GM19324 (cell line): ENCODE measurements around the gene CKAP2L.
"Not testable (repeated sequence)": the region's sequence is repeated elsewhere in the genome, so short reads cannot be mapped to it uniquely, and the experiment has no call there.

Experiments
- ATAC-seq: cut with Tn5 transposase; IDR thresholded peaks from one replicate; pipeline ENCODE4 v1.9.1; 2021; ENCODE audit warnings: mild to moderate bottlenecking, moderate library complexity; ENCODE audit not compliant: unreplicated experiment, low FRiP score

Gene CKAP2L

DNA sequence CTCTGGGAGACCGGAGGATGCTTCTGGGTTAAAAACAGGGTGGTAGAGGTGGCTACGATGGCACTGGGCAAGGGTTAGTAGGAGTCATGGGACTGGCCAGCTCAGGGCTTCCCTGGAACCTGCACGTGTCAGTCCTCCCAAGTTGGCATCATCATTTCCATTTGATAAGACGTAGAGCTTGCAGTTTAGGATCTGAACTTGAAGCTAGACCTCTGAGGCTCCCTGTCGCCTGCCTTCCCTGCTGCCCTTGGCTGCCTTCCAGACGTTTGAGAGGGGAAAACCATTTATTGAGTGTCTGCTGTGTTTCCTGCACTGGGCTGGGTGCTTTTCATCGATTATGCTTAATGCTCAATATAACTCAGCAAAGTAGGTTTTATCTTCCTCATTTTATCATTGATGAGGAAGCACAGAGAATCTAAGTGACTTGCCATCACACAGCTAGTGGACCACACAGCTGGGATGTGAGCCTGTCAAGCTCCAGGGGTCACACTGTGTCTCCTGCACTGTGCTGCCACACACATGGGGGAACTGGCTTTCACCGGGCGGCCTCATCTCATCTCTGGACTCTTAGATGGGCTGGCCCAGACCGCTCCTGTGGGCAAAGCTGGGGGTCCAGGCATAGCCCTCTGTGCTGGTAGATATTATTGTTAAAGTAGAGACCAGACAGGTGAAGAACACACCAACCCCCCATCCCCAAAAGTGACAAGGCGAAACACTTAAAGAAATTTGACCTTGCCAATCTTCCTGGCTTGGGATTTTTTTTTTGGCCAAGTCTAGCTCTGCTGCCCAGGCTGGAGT lies 35.8 kb downstream of the CKAP2L start:
- no peak for ATAC-seq

- no peak for ATAC-seq
Measured at GRCh38 chr2:112728029-112728362, 36.4 kb downstream of the CKAP2L start.

DNA sequence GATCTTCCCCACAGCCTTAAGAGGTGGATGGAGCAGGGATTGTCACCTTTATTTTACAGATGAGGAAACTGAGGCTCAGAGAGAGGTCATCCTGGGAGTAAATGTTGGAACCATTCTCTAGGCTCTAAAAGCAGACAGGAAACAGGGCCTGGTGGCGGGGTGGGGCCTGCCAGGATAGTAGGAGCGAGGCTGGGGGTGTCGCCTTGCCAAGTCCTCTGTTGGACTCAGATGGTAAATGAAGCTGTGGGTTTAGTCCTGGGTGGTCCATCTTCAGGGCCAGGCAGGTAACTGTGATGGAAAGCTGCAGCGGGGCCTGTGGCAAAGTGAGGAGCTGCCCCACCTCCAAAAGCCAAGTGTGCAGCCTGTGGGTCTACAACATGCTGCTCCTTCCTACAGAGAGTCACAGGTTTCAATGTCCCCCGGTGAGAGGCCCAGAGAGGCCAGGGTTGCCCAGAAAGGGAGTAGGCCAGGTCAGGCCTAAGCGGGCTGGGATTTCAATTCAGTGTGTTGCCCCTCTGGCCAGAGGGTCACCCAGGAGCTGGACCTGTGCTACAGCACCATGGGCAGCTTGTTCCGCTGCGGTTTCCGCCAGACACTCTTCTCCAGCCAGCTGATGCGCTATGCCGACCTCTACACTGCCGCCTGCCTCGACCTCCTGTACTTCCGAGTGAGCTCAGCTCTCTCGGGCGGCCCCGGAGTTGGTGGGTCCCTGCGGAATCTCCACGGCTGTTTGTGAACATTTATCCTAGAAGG lies 37.0 kb downstream of the CKAP2L start:
- ATAC-seq: no peak

DNA sequence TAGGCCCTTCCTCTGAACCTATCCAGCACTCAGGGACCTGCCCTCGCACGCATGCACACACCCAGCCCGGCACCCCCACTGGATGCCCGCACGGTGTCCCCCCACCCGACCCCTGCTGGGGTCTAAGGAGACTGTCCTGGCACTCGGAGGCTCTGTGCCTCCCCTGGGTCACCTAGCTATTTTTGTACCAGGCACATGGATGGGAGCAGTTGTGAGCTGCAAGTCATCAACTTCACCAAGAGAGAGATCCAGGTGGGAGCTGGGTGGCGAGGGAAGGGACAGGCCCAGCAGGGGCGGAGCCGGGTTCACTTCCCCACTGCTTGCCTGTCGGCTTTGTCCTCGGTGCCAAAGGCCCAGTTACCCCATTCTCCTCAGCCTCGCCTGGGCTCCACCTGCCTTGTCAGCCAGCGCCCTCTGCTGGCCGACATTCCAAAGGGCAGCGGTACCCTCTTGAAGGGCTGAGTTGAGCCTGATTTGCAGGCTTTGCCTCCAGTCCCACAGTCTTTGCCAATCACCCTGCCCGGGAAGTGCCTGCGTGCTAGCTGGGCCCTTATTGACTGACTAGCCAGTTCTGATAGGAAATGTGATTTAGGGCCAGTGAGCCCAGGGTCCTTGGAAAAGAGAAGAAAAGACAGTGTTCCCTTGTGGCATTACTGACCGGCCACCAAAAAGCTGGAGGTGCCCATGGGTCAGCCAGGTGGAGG lies 37.8 kb downstream of the CKAP2L start:
- peak; percentile 81 for ATAC-seq

DNA sequence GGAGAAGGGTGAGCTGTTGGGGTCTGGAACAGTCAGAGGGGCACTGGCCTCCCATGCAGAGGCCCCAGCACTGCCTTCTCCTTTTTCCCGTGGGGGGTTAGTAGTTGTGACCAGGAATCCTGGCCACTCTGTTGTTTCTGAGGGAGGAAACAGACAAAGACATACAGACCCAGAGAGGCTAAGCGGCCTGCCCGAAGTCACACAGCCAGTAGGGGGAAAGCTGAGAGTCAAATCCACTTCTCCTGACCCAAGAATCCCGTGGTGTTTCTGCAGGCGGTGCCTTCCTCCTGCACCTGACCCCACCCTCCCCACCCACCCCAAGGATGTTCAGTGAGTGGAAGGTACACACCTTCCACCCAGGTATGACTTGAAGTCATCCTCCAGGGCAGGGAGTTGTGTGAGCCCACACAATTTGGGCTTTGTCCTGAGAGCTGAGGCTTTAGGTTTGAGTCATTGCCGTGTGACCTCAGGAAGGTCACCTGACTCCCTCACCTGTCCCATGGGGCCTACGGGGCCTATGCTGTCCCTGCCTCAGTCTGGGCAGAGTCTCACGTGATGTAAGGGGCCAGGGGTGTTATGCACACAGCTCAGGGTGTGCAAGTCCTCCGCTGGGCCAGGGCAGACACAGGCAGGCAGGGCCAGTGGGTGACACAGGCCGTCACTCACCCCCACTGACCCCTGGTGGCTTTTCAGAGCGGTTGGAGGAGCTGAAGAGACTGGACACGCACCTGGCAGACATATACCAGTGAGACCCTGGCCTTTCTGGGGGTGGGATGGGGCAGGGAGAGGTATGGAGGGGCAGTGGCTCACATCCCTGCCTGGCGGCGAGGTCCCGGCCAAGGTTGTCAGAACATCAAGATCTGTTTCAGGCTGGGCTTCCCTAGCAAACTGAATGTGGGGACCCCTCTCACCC lies 38.6 kb downstream of the CKAP2L start:
- ATAC-seq: no peak

DNA sequence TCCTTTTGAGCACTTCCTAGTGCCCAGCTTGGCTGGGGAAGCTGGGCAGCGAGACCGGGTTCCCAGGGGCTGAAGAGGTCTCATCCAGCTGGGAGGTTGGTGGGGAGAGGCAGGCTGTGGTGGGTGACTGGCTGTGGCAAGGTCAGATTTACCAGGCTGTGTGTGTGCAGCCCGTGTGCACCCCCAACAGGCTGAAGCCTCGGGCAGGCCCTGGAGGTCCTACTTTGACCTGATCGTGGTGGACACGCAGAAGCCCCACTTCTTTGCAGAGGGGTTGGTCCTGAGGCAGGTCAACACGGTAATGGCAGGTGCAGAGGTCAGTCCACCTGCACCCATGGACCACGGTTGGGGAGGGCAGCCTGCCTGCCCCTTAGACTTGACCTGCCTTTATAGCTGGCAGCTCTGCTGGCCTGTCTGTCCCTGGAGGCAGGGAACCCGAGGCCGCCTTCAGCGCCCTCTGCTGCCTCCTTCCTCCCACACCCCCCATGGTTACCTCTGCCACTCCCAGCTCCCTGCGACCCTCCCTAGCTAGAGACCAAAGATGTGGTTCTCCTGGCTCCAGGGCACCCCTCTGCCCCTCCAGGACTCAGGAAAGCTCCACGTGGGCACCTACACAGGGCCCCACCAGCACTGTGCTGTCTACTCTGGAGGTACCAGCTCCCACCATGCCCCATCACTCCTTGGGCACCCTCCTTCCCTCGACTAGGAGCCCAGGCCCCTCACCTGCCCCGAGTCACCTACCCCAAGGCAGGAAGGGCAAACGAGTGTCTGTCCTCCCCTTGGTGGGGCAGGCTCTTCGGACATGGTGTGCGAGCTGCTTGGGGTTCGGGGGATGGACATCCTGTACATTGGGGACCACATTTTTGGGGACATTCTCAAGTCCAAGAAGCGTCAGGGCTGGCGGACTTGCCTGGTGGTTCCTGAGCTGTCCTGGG lies 39.6 kb downstream of the CKAP2L start:
- ATAC-seq: no peak

DNA sequence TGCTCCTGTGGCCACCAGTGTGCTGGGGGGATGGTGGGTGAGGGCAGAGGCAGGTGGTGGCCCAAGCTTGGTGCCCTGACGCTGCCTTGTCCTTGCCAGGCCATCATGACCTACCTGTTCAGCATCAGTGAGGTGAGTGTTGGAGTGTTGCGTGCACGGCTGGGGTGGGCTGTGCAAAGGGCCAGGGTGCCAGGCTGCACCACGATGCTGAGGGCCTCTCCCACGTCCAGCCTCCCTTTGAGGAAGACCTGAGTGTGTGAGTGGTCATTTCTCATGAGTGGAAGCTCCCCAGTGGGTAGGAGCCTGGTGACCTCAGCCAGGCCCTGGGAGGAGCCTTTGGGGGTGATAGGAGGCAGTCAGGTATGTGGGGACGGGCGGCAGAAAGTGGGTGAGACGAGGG lies 40.4 kb downstream of the CKAP2L start:
- no peak for ATAC-seq

DNA sequence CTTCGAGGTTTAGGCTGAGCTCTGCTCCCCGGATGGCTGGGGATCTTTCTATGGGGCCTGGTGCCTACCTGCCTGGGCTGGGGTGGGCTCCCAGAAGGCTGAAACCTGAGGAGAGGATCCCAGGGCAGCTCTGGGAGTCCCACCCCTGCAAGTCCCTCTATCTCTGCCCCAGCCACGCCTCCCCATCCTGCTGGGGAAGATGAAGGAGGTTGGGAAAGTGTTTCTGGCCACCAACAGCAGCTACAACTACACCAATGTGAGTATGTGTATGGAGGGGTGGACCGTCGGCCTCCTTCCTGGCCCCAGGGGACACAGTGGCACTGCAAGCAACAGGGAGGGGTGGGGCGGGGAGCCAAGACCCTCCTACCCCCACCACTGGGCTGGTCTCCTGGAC lies 40.9 kb downstream of the CKAP2L start:
- no peak for ATAC-seq

GRCh38 chr2:112722816-112723546 lies 41.4 kb downstream of the CKAP2L start:
- ATAC-seq: no peak

- no peak for ATAC-seq
Measured at GRCh38 chr2:112721819-112722522, 42.4 kb downstream of the CKAP2L start.

DNA sequence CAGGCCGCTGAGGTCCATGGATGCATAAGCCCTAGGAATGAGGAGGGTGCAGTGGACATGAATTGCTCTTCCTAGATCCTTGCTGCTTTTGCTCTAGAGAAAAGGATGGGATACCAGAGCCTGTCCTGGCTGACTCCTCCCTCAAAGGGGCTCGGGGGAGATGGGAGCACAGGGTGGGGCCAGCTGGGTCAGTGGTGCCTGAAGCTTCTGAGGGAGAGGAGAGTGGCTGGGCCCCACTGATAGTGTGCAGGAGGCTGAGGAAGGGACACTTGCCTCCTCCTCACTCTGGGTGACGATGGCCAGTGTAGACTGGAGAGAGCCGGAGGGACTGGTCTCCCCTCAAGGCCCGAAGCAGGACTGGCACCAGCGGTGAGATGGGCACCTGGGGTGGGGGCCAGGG lies 43.6 kb downstream of the CKAP2L start, which contains the start of gene NT5DC4:
NT5DC4 (plus strand) TSS at position 236 of the 400 bp plus-strand sequence; CDS start at position 296, 60 bp downstream.
- no peak for ATAC-seq

GRCh38 chr2:112718863-112719370 lies 45.5 kb downstream of the CKAP2L start:
- ATAC-seq: no peak

DNA sequence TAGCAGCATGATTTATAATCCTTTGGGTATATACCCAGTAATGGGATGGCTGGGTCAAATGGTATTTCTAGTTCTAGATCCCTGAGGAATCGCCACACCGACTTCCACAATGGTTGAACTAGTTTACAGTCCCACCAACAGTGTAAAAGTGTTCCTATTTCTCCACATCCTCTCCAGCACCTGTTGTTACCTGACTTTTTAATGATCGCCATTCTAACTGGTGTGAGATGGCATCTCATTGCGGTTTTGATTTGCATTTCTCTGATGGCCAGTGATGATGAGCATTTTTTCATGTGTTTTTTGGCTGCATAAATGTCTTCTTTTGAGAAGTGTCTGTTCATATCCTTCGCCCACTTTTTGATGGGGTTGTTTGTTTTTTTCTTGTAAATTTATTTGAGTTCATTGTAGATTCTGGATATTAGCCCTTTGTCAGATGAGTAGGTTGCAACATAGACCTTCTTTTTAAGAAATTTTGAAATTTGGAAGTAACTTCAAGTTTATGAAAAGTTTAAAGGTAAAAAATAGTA lies 47.5 kb downstream of the CKAP2L start:
- not testable (repeated sequence) for ATAC-seq

DNA sequence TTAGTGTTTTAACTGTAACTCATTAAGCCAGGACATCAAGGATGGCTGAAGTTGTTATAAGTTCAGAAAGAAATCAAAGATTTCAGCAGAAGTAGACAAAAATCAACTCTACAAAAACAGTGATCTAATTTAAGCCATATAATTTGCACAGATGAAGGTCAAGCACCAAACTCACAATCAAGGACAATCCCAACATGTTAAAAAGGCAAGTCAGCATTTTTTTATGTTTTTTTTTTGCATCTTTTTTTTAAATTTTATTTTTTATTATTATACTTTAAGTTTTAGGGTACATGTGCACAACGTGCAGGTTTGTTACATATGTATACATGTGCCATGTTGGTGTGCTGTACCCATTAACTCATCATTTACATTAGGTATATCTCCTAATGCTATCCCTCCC lies 48.3 kb downstream of the CKAP2L start:
- ATAC-seq: not testable (repeated sequence)

DNA sequence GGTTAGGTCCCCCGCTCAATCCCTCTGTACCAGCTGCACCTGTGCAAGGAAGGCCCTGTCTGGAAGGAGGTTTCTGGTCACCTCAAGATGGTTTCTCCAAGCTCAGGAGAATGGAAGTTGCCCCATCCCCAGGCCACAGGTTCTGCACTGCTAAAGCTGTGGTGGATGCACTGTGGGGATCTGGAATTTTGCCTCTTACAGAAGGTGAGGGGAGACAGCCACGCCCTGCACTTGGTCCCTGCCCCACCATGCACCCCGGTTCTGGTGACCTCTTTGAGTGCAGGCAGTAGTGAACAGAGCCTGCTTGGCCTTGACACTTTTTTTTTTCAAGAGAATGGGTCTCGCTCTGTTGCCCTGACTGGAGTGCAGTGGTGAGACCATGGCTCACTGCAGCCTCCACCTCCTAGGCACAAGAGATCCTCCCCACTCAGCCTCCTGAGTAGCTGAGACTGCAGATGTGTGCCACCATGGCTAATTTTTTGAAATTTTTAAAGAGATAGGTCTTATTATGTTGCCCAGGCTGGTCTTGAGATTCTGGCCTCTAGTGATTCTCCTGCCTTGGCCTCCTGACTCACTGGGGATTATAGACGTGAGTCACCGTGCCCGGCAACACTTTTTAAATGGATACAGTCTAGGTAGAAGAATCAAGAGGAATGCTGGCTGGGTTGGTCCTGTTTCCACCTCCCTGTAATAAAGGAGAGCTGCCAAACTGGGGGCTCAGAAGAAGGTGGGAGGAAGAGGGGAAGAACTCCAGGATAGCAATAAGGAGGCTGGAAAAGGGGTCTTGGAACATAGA lies 49.4 kb downstream of the CKAP2L start:
- ATAC-seq: no peak

GRCh38 chr2:112714331-112714730 lies 50.1 kb downstream of the CKAP2L start:
- no peak for ATAC-seq

DNA sequence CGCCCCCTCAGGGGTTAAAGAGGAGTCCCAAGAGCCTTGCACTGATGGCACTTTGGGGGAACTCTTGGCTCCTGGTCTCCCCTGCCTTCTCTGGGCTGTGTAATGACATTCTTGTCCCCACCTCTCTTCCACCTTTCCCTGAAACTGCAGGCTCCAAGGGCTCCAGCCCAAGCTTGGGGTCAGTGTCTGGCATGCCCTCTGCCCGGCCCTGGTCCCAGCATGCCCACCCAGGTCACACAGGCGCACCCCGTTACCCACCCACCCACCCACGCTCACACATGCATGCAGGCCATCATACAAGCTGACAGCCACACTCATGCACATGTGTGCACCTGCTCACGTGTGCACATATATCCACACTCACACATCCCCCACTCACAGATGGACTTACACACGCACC lies 50.5 kb downstream of the CKAP2L start:
- no peak for ATAC-seq
